HG03342 (cell line): ENCODE results near the gene SPEF2.
"Not testable (repeated sequence)": the region's sequence is repeated elsewhere in the genome, so short reads cannot be mapped to it uniquely, and the experiment has no call there.

ENCODE experiments used
- ATAC-seq: cut with Tn5 transposase; IDR thresholded peaks from one replicate; pipeline ENCODE4 v1.9.1; 2021; ENCODE audit warnings: mild to moderate bottlenecking, moderate library complexity; ENCODE audit not compliant: unreplicated experiment

The SPEF2 gene

DNA sequence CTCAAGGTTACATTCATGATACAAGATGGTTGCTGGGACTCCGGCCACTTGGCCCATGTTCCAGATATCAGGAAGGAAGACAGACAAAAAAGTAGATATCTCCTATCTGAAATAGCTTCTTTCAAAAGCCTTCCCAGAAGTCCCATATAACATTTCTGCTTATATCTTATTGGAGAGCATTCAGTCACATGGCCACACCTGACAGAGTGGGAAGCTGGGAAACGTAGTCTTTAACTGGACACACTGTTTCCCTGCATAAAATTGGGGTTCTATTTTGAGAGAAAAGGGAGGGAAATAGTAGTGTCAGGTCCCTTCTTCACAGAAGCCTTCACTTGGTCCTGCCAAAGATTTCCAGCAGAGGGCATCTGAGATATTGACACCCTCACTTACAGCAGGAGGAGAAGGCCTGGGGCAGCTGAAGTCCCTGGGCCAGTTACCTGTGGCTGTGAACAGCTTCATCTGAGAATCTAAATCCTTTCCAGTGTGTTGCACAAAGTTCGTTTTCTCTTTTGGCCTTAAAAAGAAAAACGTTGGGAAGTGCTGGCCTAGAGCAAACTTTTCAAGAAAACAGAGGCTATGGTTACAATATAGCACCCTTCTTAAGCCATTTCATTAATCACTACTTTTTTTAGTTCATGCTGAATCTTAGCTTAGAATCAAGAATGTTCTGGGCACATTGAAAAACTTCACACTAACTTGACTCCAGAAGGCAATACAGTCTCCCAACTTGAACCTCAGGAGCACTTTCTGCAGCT is 33.5 kb downstream of the SPEF2 start:
- no peak for ATAC-seq

DNA sequence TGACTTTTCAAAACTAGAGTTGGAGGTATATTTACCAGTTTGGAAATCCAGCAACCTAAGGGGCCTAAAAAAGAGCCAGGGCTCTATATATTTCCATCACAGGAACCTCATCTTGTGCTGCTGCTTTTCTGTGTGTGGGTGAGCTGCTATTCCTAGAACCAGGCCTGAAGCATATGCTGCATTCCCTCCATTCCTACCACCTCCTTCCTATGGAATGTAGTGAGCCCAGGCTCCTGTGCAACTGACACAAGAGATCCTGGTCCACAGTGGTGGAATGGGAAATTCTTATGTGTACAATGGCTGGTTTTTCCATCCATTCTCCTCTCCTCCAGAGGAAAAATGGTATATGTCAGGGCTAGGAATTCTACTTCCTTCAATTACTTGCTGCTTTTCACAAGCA is 39.1 kb downstream of the SPEF2 start:
- no peak for ATAC-seq

DNA sequence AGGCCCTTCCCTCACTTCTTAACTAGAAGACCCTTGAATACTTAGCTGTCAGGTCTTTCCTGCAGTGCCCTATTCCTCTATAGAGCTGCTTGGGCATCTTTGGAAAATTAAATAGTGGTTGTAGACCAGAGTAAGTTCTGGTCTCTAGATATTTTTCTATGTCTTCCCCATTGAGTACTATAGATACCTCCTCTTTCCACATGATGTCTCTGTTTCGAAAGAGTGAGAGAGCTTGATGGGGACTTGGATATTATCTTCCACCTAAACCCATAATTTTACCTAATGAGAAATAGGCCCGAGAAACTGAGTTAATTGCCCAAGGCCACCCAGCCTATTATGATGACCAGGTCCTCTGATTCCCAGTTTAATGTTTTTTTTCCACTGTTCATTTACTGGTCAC is 40.2 kb downstream of the SPEF2 start:
- ATAC-seq: no peak

DNA sequence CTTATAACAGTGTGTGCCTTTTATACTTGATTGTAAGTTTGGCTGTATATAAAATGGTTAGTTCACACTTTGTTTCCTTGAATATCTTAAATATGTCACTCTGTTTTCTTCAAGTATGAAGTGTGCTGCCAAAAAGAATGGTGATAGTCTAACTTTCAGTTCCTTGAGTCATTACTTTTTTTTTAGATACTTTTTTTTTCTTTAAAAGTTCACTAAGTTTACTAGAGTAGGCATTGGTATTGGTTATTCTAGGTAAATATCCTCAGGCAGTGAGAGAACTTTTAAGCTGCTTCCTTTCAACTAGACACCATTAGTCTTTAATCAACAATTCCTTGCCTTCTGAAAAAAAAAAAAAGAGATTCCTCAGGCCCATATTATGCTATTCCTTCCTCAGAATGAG is 41.9 kb downstream of the SPEF2 start:
- ATAC-seq: no peak

DNA sequence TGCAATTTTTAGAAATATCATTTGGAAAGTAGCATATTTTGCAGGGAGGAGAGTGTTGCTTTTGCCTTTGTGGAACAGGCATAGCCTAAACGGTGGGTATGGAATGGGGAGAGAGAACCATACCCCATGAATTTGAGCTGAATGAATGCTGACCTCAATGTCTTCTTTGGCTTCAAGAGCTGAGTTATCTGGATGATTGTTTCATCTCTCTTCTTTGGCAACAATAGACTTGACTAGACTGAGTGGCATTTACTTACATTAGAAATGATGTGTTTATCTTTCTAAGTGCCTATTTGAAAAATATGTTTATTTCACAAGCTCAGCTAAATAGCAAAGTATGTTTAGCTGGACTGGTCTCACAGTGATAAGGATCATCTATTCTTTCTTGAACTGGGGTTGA is 42.8 kb downstream of the SPEF2 start:
- ATAC-seq: no peak

DNA sequence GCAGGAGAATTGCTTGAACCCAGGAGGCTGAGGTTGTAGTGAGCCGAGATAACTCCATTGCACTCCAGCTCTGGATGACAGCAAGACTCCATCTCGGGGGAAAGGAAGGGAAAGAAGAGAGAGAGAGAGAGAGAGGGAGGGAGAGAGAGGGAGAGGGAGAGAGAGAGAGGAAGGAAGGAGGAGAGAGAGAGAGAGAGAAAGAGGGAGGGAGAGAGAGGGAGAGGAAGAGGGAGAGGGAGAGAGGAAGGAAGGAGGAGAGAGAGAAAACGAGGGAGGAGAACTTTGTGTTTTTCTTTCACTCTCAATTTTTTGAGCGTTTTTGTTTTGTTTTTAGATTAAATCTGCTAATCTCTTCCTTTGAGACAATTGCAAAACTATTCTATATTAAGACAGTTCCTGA is 46.9 kb downstream of the SPEF2 start:
- no peak for ATAC-seq

DNA sequence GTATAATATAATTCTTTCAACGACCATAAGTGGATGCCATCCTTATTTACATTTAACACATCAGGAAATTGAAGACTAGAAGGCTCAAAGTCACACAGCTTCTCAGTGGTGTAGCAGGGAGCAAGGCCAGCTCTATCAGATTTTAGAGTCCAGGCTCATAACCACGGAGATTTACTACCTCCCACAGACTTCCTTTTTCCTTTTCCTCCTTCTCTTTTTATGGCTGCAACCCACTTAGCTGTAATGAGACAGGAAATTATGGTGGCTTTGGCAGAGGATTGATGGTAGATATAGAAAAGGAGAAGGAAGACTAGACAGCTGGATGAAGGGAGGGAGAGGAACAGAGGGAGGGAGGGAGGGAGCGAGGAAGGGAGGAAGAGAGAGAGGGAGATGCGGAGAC is 47.4 kb downstream of the SPEF2 start:
- ATAC-seq: no peak

DNA sequence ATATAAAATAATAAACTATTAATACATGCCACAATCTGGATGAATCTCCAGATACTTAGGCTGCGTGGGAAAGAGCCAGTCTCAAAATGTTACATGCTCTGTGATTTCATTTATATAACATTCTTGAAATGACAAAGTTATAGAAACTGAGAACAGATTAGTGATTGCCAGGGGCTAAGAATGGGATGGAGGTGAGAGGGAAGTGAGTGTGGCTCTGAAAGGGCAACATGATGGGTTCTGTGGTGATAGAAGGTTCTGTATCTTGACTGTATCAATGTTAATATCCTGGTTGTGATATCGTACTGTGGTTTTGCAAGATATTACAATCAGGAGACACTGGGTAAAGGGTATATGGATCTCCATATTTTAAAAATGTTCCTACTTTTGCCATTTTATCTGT is 50.7 kb downstream of the SPEF2 start:
- no peak for ATAC-seq

DNA sequence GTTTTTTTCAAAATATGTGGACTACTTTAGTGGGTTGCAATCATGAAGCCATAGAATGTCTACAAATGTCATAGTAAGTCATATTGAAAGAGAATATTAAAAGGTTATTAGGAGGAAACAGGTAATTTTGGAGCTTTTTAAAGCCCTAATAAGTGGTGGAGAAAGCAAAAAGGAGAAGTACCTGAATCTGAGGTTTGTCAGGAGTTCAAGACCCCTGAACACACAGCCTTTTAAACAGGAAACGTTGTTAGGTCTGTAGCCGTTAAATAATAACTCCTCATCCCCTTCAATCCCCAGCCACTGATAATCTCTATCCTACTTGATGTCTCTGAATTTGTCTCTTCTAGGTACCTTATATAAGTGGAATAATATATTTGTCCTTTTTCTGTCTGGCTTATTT is 51.1 kb downstream of the SPEF2 start:
- ATAC-seq: no peak

DNA sequence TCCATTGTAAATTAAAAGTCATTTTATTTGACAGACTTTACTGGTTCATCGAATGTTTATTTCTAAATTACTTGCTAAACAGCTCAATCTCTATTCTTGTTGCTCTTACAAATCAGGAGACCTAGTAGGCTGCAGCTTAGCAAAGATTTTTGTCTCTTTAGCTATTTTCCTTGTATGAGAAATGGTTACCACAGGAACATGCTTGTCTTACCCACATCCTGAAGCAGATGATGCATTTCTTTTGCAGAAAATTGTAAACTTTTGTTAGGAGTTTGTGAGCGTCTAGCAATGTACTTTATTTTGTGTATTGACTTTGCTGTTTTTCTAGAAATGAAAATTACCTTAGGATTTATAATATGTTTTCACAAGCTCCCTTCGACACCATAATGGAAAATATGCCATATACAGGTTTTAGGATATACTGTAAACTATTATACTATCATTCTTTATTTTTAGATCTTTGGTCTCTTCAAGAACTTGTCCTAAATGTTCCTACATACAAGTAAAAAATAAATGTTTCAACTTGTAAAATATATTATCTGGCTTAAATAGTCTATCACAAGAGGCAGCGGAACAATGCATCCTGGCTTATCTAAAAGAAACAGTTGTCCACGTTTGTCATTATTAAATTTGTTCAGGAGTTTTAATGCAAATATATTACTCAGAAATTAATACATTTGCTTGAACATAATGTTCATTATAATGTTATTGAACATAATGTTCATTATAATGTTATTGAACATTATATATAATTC is 54.1 kb downstream of the SPEF2 start:
- ATAC-seq: no peak

DNA sequence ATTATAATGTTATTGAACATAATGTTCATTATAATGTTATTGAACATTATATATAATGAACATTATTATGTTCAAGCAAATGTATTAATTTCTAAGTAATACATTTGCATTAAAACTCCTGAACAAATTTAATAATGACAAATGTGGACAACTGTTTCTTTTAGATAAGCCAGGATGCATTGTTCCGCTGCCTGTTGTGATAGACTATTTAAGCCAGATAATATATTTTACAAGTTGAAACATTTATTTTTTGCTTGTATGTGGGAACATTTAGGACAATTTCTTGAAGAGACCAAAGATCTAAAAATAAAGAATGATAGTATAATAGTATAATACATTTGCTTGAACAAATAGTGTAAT is 54.6 kb downstream of the SPEF2 start:
- not testable (repeated sequence) for ATAC-seq

DNA sequence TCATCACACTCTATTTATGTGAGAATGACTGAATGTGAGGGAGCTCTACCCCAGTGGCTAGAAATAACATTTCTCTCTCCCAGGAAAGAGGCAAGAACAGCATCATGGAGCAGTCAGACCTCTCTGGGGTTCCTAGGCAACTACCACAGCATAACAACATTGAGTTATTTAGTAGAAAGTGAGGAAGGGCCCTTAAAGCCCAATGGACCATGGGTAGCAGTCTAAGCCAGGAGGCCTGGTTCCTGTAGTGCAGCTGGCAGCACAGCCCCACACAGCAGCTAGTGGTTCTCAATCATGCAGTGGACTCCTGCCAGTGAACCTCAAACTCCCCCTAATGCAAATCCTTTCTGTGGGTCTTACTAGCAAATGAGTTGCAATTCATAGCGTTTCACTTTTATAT is 55.3 kb downstream of the SPEF2 start:
- ATAC-seq: no peak

DNA sequence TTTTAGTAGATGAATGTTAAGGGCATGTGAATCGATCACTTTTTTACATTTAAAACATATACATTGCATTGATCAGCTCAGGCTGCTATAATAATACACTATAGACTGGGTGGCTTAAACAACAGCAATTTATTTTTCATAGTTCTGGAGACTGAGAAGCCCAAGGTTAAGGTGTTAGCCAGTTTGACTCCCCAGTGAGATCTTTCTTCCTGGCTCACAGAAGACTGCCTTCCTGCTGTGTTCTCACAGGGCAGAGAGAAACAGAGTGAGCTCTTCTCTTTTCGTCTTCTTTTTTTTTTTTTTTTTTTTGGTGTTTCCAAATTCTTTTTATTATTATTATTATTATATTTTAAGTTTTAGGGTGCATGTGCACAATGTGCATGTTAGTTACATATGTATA is 56.4 kb downstream of the SPEF2 start:
- ATAC-seq: no peak

DNA sequence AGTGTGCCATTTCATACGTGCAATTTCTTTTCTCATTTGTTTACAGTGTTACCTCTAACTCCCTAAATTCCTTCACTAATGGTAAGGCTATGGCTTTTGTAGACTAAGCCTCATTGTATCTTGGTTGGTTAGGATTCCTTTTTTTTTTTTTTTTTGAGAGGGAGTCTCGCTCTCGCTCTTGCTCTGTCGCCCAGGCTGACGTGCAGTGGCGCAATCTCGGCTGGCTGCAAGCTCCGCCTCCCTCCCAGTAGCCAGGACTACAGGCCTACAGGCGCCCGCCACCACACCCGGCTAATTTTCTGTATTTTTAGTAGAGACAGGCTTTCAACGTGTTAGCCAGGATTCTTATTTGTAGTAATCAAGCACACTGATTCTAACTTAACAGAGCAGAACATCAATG is 57.7 kb downstream of the SPEF2 start:
- ATAC-seq: no peak

DNA sequence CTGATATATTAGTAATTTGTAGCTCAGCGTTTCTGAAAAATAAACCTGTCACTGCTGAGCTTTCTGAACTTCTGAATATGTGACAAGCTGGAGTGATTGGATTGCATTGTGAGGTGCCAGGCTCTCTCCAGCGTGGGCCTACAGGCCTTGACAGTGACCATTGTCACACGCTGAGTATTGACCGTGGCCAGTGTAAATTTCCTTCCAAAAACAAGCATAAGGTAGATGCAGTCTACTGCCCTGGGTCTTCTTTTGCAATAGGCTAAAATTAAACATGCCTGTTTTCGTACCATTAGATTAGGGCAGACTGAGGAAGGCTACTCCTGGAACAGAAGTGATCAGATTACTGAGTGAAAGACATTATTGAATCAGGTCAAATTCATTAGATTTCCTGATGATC is 60.2 kb downstream of the SPEF2 start:
- no peak for ATAC-seq

DNA sequence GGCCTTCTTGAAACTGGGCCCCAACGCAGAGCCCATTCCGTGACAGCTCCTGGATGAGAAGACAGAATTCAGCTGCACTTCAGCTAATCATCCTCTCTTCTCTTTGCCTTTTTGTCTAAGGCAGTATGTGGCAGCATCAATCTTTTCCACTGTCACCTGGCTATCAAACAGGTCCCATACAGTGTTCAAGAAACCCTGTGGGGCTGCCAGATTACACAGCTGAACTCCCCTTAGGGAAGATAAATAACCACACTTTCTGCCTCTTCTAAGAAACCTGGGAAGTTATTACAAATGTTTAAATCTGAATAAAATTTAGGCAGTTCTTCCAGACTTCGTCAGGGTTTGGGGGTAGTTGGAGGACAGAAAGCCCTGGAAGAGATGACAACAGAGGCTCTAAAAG is 61.0 kb downstream of the SPEF2 start:
- no peak for ATAC-seq

DNA sequence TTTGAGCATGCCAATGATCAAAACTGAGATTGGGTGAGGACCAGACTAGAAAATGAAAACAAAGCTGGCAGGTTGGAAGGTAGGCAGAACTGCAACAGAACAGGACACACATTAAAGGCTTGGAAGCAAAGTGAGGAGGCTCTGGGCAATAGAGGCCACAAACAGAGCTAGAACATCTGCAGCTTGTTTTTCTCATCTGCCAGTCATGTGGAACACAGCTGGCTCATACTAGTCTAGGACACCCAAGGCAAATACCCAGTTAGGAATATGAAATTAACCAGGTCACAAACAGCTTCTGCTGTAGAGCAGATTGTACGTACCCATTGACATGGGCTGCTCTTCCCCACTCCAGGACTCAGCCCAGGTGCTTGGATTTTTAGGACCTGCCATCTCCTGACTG is 61.7 kb downstream of the SPEF2 start:
- no peak for ATAC-seq

DNA sequence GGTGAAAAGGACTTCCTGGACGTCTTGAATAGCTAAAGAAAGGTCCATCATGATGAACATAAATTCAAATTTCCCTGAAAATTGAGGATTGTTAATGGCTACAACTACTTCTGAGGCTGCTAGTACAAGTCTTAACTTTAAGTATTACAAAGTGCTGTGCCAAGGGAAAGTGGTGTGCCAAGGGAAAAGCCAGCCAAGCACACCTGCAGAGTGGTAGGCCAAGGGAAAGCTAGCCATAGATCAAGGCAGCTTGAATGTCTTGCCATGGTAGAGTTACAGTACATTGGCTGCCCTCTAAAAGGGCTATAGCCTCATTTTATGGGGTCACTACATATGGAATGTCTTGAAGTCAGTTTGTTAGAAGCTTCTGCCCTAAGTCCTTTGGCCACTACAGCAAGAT is 64.2 kb downstream of the SPEF2 start:
- ATAC-seq: no peak

DNA sequence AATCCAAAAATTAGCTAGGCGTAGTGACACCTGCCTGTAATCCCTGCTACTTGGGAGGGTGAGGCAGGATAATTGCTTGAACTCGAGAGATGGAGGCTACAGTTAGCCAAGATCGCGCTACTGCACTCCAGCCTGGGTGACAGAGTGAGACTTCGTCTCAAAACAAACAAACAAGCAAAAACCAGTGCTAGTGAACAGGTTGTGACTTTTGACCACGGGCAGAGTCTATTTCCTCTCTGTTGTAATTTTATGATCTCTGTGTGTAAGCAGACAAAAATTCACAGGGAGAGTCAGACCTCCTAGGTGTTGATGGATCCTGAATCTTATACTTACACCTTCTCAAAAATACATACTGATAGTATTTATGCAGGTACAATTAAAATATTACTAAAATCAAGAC is 65.8 kb downstream of the SPEF2 start:
- no peak for ATAC-seq

DNA sequence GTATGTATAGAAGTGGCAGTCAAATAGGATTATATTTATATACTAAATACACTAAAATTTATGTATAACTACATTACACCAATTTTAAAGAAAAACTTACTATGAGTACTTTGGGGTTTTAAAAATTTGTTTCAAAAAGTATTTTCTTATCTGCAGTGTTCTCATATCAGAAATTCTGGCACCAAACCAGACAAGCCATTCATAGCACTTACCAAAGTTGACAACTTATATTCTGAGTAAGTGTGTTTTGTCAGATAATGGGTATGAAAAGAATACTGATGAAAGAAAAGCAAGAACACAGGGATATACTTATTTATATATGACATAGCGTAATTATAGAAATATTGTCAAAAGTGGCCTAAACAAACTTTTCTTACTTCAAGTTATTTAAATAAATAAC is 67.5 kb downstream of the SPEF2 start:
- no peak for ATAC-seq

DNA sequence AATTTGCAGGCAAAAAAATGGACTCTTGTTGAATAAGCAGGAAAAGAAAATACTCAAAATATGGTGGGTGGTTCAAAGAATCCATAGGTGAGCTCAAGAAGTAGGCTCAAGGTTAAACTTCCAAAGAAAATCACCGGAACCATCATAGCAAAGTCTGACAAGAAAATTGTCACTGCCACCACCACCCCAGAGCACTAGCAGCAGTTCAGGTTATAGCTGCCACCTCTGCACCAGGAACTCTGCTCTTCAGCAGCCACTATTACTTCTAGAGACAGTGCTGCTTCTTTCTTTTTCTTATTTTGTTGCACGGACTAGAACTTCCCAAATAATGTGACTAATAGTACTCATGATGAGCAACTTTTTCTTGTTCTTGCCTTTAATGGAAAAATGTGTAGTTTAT is 70.3 kb downstream of the SPEF2 start:
- no peak for ATAC-seq

DNA sequence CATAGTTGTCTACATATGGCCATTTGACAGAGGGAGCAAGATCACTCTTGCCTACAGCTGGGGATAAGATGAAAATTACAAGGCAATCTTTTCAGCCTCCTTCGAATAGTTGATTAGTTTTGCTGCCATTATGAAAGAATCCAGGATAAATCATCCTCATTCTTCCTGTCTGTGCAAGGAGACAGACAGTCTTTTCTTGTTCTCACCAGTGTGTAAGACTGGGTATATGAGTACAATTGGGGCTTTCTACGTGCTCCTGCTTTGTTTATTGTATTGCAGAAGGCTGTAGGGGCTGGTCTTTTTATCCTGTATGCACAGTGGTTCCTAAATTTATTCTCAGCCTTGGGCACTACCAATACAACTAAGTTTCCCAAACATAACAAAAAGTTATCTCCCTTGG is 76.8 kb downstream of the SPEF2 start:
- no peak for ATAC-seq
